Spinal cord (tissue), 10 donors: ENCODE data around the gene DLG2. TPM values are rescaled to one million over a fixed set of nuclear protein-coding genes. Genes with fewer than 3 reads are reported as not detected.
A peak's percentile ranks its signal among the peaks of the same experiment; 100 is the strongest.

Experiments used
- DNase-seq, 6 donors: peaks; one replicate each; pipeline versions ENCODE4 v3.0.0 to v3.0.0-alpha.2; 2013 to 2015; ENCODE audit warnings: low spot score in 6 of 6, low read depth in 4 of 6
- H3K27ac ChIP-seq: one replicate; pipeline ENCODE4 v1.5.1; 2013; ENCODE audit warnings: low read depth, low read length, control low read depth
- H3K27me3 ChIP-seq: one replicate; pipeline ENCODE4 v1.6.1; 2013; ENCODE audit warnings: low read length; ENCODE audit not compliant: control insufficient read depth, insufficient read depth
- H3K36me3 ChIP-seq: one replicate; pipeline ENCODE4 v1.6.1; 2013; ENCODE audit warnings: low read length; ENCODE audit not compliant: control insufficient read depth, insufficient read depth
- H3K4me1 ChIP-seq: one replicate; pipeline ENCODE4 v1.6.1; 2013; ENCODE audit warnings: low read length; ENCODE audit not compliant: control insufficient read depth, insufficient read depth
- H3K4me3 ChIP-seq: one replicate; pipeline ENCODE4 v1.5.1; 2013; ENCODE audit warnings: low read depth, low read length, control low read depth
- H3K9me3 ChIP-seq: one replicate; pipeline ENCODE4 v1.6.1; 2013; ENCODE audit warnings: low read length; ENCODE audit not compliant: control insufficient read depth, insufficient read depth
- WGBS: methylation state at CpG from one replicate; pipeline ENCODE4 v1.1.5; 2013; ENCODE audit warnings: missing lambda C conversion rate; ENCODE audit not compliant: insufficient coverage; 5-methylcytosine and 5-hydroxymethylcytosine counted together
- polyA plus RNA-seq, 2 donors: library from polyadenylated mRNA; unstranded; fragments of 120-200 nt; gene quantifications; one replicate each; pipeline ENCODE4 v1.2.1, GENCODE V29; 2013; ENCODE audit not compliant: insufficient read length in 2 of 2
- total RNA-seq, 2 donors: library from RNA; depleted of rRNA in 1 of 2; stranded (reverse); fragments of 120-200 nt in 1 of 2; fragments of >200 nt in 1 of 2; gene quantifications; one replicate each; pipeline versions ENCODE4 v1.2.3 to v1.2.4, GENCODE V29; 2013 to 2014
- donor health status: healthy.

DLG2 gene
- total and polyA plus RNA-seq, 4 donors, result 37.7 to 111 (median 49.0) TPM

- Histone ChIP-seq H3K27ac (no peak overlapping the region), H3K36me3 (no peaks in the 10 kb centered on the region), H3K4me1 (no peaks in the 10 kb centered on the region), H3K9me3 (no peaks in the 10 kb centered on the region), H3K4me3 (no peak overlapping the region), H3K27me3 (no peaks in the 10 kb centered on the region)
- WGBS, result no CpG with 5 or more reads among the region's 2 CpGs
- DNase-seq, result no peak
Observed at GRCh38 chr11:84165139-84165538, 1462.0 kb downstream of the DLG2 start.

- no peaks in the 10 kb centered on the region for H3K27me3 ChIP-seq
- no peaks in the 10 kb centered on the region for H3K36me3 ChIP-seq
- H3K4me3 ChIP-seq, result no peak overlapping the region
- WGBS, result no CpG with 5 or more reads among the region's 2 CpGs
- H3K9me3 ChIP-seq, result no peaks in the 10 kb centered on the region
- DNase-seq, result peak in 1 of 6 donors; percentile 83
- no peak overlapping the region for H3K27ac ChIP-seq
- no peaks in the 10 kb centered on the region for H3K4me1 ChIP-seq
Observed at GRCh38 chr11:84164728-84165127, 1462.4 kb downstream of the DLG2 start.

GRCh38 chr11:84163116-84163515 lies 1464.0 kb downstream of the DLG2 start:
- H3K4me3 ChIP-seq, result no peak overlapping the region
- H3K4me1 ChIP-seq, result no peaks in the 10 kb centered on the region
- H3K27ac ChIP-seq, result no peak overlapping the region
- no peaks in the 10 kb centered on the region for H3K27me3 ChIP-seq
- H3K9me3 ChIP-seq, result no peaks in the 10 kb centered on the region
- DNase-seq, result peak in 1 of 6 donors; percentile 57
- H3K36me3 ChIP-seq, result no peaks in the 10 kb centered on the region

- H3K36me3 ChIP-seq, result no peaks in the 10 kb centered on the region
- no peak for DNase-seq
- WGBS, result 75% methylated on average over 1 of the region's 3 CpGs
- no peak overlapping the region for H3K27ac ChIP-seq
- no peaks in the 10 kb centered on the region for H3K27me3 ChIP-seq
- H3K4me1 ChIP-seq, result no peaks in the 10 kb centered on the region
- H3K4me3 ChIP-seq, result no peak overlapping the region
- H3K9me3 ChIP-seq, result no peaks in the 10 kb centered on the region
Observed at GRCh38 chr11:84157639-84158038, 1469.5 kb downstream of the DLG2 start.

- no peaks in the 10 kb centered on the region for H3K4me1 ChIP-seq
- no peak overlapping the region for H3K4me3 ChIP-seq
- H3K36me3 ChIP-seq, result no peaks in the 10 kb centered on the region
- H3K27me3 ChIP-seq, result no peaks in the 10 kb centered on the region
- WGBS, result no CpG with 5 or more reads among the region's 2 CpGs
- H3K27ac ChIP-seq, result no peak overlapping the region
- H3K9me3 ChIP-seq, result no peaks in the 10 kb centered on the region
- no peak for DNase-seq
Observed at GRCh38 chr11:84146826-84147225, 1480.3 kb downstream of the DLG2 start.

GRCh38 chr11:84145616-84146185 lies 1481.4 kb downstream of the DLG2 start:
- Histone ChIP-seq H3K9me3 (no peaks in the 10 kb centered on the region), H3K36me3 (no peaks in the 10 kb centered on the region), H3K4me1 (no peaks in the 10 kb centered on the region), H3K27ac (no peak overlapping the region), H3K27me3 (no peaks in the 10 kb centered on the region), H3K4me3 (no peak overlapping the region)
- peak in 2 of 6 donors; percentile 24 to 73 for DNase-seq
- 58% methylated on average over 2 of the region's 4 CpGs for WGBS

GRCh38 chr11:84144531-84144930 lies 1482.6 kb downstream of the DLG2 start:
- no peak overlapping the region for H3K27ac ChIP-seq
- no peaks in the 10 kb centered on the region for H3K9me3 ChIP-seq
- no peaks in the 10 kb centered on the region for H3K36me3 ChIP-seq

GRCh38 chr11:84142411-84142810 lies 1484.7 kb downstream of the DLG2 start:
- 80% methylated on average over 3 of the region's 3 CpGs for WGBS
- H3K27me3 ChIP-seq, result no peaks in the 10 kb centered on the region
- H3K36me3 ChIP-seq, result no peaks in the 10 kb centered on the region
- no peak overlapping the region for H3K4me3 ChIP-seq
- no peaks in the 10 kb centered on the region for H3K4me1 ChIP-seq
- DNase-seq, result no peak
- no peaks in the 10 kb centered on the region for H3K9me3 ChIP-seq
- no peak overlapping the region for H3K27ac ChIP-seq

More at GRCh38 chr11:84144531-84144930, 1482.6 kb downstream of the DLG2 start:
- no peaks in the 10 kb centered on the region for H3K27me3 ChIP-seq
- no peaks in the 10 kb centered on the region for H3K4me1 ChIP-seq
- DNase-seq, result no peak
- no peak overlapping the region for H3K4me3 ChIP-seq

GRCh38 chr11:84140386-84141169 lies 1486.6 kb downstream of the DLG2 start:
- Histone ChIP-seq H3K9me3 (no peaks in the 10 kb centered on the region), H3K27me3 (no peaks in the 10 kb centered on the region), H3K4me3 (no peak overlapping the region), H3K4me1 (no peaks in the 10 kb centered on the region), H3K27ac (no peak overlapping the region), H3K36me3 (no peaks in the 10 kb centered on the region)
- no CpG with 5 or more reads among the region's 4 CpGs for WGBS
- DNase-seq, result no peak

GRCh38 chr11:84137960-84138359 lies 1489.2 kb downstream of the DLG2 start:
- H3K9me3 ChIP-seq, result no peaks in the 10 kb centered on the region
- no peaks in the 10 kb centered on the region for H3K27me3 ChIP-seq
- no peak overlapping the region for H3K27ac ChIP-seq
- no peak for DNase-seq
- H3K36me3 ChIP-seq, result no peaks in the 10 kb centered on the region
- H3K4me1 ChIP-seq, result no peaks in the 10 kb centered on the region
- no peak overlapping the region for H3K4me3 ChIP-seq
